Effector CD4-positive, alpha-beta T cell (primary cell): ENCODE measurements around the gene MEPE. TPM values are rescaled to one million over a fixed set of nuclear protein-coding genes. Genes with fewer than 3 reads are reported as not detected.

Source experiments
- DNase-seq: peaks from one replicate; pipeline ENCODE4 v3.0.0-alpha.2; 2020
- total RNA-seq: gene quantifications from one replicate; lab custom pipeline; 2026; lab: John Stamatoyannopoulos, UW

Gene MEPE, protein sequence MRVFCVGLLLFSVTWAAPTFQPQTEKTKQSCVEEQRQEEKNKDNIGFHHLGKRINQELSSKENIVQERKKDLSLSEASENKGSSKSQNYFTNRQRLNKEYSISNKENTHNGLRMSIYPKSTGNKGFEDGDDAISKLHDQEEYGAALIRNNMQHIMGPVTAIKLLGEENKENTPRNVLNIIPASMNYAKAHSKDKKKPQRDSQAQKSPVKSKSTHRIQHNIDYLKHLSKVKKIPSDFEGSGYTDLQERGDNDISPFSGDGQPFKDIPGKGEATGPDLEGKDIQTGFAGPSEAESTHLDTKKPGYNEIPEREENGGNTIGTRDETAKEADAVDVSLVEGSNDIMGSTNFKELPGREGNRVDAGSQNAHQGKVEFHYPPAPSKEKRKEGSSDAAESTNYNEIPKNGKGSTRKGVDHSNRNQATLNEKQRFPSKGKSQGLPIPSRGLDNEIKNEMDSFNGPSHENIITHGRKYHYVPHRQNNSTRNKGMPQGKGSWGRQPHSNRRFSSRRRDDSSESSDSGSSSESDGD
- total RNA-seq, result not detected

DNA sequence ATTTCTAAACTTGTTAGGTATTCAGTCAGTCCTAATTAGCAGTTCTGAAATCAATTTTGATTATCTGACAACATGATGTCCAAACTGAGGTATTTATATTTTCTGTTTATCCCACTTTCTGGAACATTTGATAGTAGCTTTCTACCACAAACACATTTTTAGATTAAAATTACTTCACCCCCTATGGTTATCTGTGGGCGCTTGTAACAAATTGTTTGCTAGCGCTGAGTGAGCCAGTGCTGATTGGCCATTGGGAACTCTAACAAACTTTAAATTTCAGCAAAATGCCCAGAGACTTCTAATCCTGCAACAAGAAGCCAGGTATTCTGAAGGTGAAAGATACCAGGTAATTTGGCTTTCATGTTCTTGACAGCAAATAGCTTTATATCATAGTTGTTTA lies at the start of gene MEPE:
MEPE (plus strand) TSS at position 301 of the 400 bp plus-strand sequence. CDS start 1,746 bp downstream, outside the sequence.
- no peak for DNase-seq

GRCh38 chr4:87783781-87784180 lies 49.0 kb upstream of the MEPE start:
- no peak for DNase-seq

DNA sequence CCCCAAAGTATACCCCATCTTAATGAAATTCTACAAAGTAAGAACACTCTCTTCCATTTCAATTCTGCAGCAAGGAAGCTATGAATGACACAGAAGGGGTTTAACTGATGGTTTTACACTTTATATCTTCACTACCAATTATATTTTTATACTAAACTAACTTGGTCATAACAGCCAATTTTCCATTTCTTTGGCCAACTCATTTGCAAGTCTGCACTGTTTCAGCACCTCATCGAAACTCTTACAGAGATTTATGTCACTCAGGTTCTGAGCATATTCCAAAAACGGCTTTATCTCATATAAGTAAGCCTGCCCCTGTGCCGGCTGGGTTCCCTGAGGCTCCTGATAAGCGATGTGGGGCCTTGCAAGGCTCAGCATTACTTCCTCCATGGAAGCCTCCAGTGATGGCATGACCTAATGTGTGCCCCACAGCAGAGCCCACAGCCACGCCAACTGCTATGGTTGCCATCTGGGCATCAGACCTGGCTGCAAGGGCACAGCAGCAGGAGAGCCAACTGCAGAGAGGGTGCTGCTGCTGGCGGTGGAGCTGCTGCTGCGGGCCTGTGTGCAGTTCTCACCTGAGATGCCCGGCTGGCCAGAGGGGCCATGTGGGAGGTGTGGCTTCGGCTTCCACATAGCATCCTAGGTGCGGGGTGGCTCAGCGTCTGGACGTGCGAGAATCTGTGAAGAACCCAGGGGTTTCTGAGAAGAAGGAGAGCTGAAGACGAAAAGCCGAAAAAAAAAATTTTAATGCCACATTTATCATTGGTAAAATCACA lies 46.8 kb upstream of the MEPE start:
- no peak for DNase-seq

GRCh38 chr4:87799301-87800113 lies 33.3 kb upstream of the MEPE start, which contains the start of gene IBSP:
TSS of gene IBSP (plus strand) at chr4:87799554. CDS start at chr4:87802362, 2,808 bp downstream.
- DNase-seq, result no peak

DNA sequence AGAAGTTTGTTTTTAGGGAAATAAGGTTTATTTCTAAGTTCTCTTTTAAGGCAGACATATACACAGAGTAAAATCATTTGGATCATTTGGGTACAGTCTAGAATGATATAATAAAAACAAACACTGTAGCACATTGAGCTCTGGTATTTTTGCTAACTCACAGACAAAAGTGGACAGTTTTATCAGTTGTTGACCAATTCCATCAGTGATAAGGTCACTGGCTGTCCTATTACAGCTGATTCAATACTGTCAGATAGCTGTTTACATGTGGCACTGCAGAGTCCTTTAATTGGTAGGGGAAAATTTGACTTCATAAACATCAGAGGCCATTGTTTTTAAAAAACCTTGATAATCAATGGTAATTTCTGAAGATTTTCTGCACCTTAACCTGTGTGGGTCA lies 29.9 kb upstream of the MEPE start:
- DNase-seq, result no peak

GRCh38 chr4:87803421-87803820 lies 29.3 kb upstream of the MEPE start:
- no peak for DNase-seq

DNA sequence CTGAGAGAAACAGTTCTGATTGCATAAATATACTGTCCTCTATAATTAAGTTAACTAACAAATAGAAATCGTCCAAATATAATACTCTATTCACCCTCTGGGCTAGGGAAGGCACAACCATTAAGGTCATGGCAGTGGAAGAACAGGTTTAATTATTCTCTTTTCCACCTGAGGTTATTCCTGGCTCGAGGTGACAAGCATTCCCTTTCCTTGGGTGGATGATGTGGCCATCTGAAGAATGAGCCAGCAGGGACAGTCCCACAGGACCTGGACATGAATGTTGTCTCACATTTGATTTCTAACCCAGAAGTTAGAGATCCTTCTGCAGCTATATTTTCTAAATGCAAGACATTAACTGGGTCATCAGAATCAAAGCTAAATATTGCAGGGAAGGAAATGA lies 27.9 kb upstream of the MEPE start:
- DNase-seq, result no peak

GRCh38 chr4:87805971-87806370 lies 26.8 kb upstream of the MEPE start:
- DNase-seq, result no peak

GRCh38 chr4:87806520-87806919 lies 26.2 kb upstream of the MEPE start:
- no peak for DNase-seq

GRCh38 chr4:87807402-87807801 lies 25.4 kb upstream of the MEPE start:
- no peak for DNase-seq

DNA sequence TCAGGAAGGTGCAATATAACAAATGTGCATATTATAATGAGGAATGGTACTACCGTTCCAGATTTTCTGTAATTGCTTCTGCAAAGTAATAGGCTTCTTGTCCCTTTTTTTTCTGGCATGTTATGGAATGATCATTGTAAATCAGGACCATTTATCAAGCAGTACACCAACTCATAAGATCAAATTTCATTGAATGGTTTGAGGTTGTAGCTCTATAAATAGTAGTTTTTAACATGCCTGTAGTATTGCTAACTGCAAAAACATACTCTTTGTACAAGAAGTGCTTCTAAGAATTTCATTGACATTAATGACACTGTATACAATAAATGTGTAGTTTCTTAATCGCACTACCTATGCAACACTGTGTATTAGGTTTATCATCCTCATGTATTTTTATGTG lies 20.8 kb upstream of the MEPE start:
- DNase-seq, result no peak

GRCh38 chr4:87819281-87819919 lies 13.4 kb upstream of the MEPE start:
- no peak for DNase-seq

DNA sequence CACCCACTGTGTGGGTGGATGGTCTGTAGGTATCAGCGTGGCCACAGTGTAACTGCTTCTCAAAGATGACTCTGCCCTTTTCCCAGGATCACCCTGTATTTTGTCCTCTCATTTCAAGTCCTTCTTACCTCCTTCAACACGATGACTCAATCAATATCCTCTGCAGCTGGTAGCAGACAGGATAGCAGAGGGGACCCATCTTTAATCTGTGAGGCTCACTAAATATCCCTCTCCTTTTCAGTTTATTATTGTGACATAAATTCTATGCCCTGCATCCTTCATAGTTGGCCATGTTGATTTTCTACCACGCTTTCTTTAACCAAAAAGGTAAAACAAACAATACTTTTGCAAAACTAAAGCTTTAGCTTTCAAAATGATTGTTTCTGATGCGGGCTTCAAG lies 9.6 kb upstream of the MEPE start:
- DNase-seq, result no peak

- no peak for DNase-seq
Observed at GRCh38 chr4:87823724-87824123, 9.0 kb upstream of the MEPE start.

DNA sequence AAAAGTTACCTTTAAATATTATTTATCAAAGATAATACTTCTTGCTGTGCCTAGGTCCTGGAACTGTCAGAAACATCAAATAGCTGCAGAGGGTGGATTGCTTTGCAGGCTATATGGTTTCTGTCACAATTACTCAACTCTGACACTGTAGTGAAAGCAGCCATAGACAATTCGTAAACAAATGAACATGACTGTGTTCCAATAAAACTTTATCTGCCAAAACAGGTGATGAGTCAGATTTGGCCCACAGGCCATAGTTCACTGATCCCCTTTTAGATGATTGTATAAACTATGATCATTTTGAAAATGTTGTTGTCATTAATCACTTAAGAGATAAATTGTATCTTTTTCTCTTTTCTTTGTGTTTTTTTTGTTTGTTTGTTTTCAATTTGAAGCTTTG lies 8.4 kb upstream of the MEPE start:
- no peak for DNase-seq

GRCh38 chr4:87834401-87834800 lies 1.6 kb downstream of the MEPE start:
- no peak for DNase-seq

DNA sequence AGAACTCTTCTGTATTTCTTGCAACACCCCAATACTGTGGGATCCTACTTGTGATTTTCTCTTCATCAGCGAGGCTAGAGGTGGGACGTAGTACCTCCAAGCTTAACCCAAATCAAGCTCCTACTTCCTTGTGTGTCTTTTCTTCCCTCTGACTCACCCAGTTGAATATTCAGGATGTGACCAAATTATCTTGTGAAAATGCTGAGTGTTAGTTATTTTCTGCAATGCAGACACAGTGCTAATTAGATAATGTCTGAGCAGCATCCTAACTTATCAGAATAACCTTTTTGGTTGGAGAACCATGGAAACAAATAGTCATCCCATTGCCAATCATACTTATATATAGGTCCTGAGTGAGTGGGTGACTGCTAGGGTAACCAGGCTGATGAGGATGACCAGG lies 2.4 kb downstream of the MEPE start:
- no peak for DNase-seq

DNA sequence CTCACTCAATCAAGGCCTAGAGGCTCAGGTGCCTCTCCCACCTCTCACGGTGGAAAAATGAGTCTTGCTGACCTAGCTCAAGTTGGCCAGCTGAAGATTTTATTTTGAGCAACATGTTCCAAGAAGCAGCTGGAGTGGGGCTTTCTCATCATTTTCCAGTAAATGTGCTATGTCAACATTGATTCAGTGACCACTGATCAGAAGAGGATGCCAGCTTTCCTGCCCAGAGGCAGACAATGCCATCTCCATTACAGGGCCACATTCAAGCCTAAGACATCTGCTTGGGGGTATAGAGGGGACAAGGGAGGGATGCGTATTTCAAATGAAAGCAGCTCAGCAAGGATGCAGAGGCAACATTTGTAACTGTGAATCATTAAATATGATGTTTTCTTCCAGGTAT lies 3.0 kb downstream of the MEPE start:
- no peak for DNase-seq

- no peak for DNase-seq
Observed at GRCh38 chr4:87838205-87838604, 5.4 kb downstream of the MEPE start.

DNA sequence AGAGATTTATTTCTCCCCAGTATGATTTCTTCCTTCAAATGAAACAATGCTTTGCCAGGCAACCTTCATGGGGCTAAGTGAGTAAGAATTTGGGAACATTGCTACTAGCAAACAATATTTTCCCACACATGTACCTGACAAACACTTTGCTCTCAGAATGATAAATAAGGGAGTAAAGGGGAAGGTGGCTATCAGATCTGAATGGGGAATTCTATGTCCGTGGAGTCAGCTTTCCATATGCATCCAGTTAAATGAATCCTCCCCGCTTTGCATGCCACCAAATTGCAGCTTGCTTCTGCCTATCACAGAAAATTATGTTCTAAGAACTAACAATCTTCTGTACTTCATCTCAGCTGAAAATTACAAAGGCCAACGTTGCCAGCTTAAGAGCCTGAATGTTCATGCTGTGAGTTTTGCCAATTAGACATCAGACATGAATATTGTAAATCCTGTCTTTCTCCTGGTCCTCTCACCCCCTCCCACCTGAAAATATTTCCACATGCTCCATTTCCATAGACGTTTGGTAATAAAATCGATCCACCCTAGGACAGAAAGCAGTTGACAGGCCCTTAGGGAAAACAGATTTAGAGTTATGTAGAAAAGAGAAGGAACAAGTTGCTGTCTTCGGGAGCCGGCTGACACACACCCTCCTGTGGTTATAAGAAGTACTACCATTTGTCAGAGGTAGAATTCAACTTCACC lies 6.3 kb downstream of the MEPE start:
- no peak for DNase-seq

GRCh38 chr4:87839592-87839946 lies 6.8 kb downstream of the MEPE start:
- no peak for DNase-seq

DNA sequence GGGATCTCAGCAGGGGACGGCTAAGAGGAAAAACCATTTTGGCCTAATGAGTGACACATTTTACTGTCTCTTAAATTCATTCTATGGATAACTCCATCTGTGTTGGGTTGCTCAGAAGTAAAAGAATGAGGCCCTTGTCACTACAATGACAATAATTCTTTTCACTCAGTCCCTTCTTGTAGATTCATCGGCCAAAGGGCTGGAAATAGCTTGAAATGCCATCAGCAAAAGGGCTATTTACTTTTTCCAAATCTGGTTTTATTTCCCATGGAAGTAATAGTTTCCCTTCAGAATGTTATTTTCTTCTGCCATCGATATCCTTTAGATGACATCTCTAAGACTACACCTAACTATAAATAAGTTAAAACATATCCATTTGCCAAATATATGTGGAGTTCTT lies 7.4 kb downstream of the MEPE start:
- DNase-seq, result no peak
